Mesendoderm (in vitro differentiated cells): ENCODE measurements around the gene CNRIP1.
"Not testable (repeated sequence)": the region's sequence is repeated elsewhere in the genome, so short reads cannot be mapped to it uniquely, and the experiment has no call there.

ENCODE experiments used
- DNase-seq: peaks from one replicate; pipeline ENCODE4 v3.0.0; 2013
- H2AK5ac ChIP-seq: 2 replicates; pipeline ENCODE4 v1.6.1; 2013; ENCODE audit warnings: low read length, inconsistent platforms
- H2BK120ac ChIP-seq: 2 replicates; pipeline ENCODE4 v1.6.1; 2013; ENCODE audit warnings: low read depth, mild to moderate bottlenecking, low read length, moderate library complexity, mixed read lengths
- H2BK15ac ChIP-seq: replicated peaks from 2 replicates; pipeline ENCODE4 v1.6.1; 2013; ENCODE audit warnings: low read depth, mild to moderate bottlenecking, moderate library complexity
- H2BK5ac ChIP-seq: 2 replicates; pipeline ENCODE4 v1.6.1; 2013; ENCODE audit warnings: low read length, inconsistent platforms
- H3K18ac ChIP-seq: 2 replicates; pipeline ENCODE4 v1.6.1; 2013; ENCODE audit warnings: mild to moderate bottlenecking, low read length, mixed read lengths
- H3K23ac ChIP-seq: one replicate; pipeline ENCODE4 v1.6.1; 2013; ENCODE audit warnings: low read length
- H3K27ac ChIP-seq: 2 replicates; pipeline ENCODE4 v1.5.1; 2013; ENCODE audit warnings: low read depth, mild to moderate bottlenecking, inconsistent platforms, low read length, moderate library complexity
- H3K27me3 ChIP-seq: 2 replicates; pipeline ENCODE4 v1.6.1; 2013; ENCODE audit warnings: low read length, control low read depth, mild to moderate bottlenecking, inconsistent platforms; ENCODE audit not compliant: insufficient read depth, poor library complexity
- H3K36me3 ChIP-seq: 2 replicates; pipeline ENCODE4 v1.6.1; 2013; ENCODE audit warnings: low read length, inconsistent platforms; ENCODE audit not compliant: control insufficient read depth, insufficient read depth
- H3K4ac ChIP-seq: one replicate; pipeline ENCODE4 v1.6.1; 2013; ENCODE audit warnings: low read depth, mild to moderate bottlenecking, low read length, moderate library complexity
- H3K4me1 ChIP-seq: 2 replicates; pipeline ENCODE4 v1.6.1; 2013; ENCODE audit warnings: low read depth, low read length, inconsistent platforms; ENCODE audit not compliant: control insufficient read depth
- H3K4me2 ChIP-seq: 2 replicates; pipeline ENCODE4 v1.6.1; 2013; ENCODE audit warnings: low read length
- H3K4me3 ChIP-seq: 2 replicates; pipeline ENCODE4 v1.5.1; 2013; ENCODE audit warnings: mild to moderate bottlenecking, low read length
- H3K56ac ChIP-seq: one replicate; pipeline ENCODE4 v1.6.1; 2013; ENCODE audit warnings: low read length
- H3K79me1 ChIP-seq: 2 replicates; pipeline ENCODE4 v1.6.1; 2013; ENCODE audit warnings: low read length, inconsistent platforms
- H3K79me2 ChIP-seq: 2 replicates; pipeline ENCODE4 v1.6.1; 2013; ENCODE audit warnings: mild to moderate bottlenecking, low read length; ENCODE audit not compliant: control insufficient read depth, insufficient read depth
- H3K9ac ChIP-seq: 2 replicates; pipeline ENCODE4 v1.6.1; 2013; ENCODE audit warnings: low read length, inconsistent platforms
- H4K5ac ChIP-seq: one replicate; pipeline ENCODE4 v1.6.1; 2013; ENCODE audit warnings: low read length
- H4K8ac ChIP-seq: one replicate; pipeline ENCODE4 v1.6.1; 2013; ENCODE audit warnings: low read depth, mild to moderate bottlenecking, control low read depth, low read length, moderate library complexity
- WGBS: extraction: QIAGEN DNeasy Blood & Tissue Kit; methylation state at CpG from one replicate; pipeline ENCODE4 v1.1.7; 2013; ENCODE audit warnings: low lambda C conversion rate, missing lambda C conversion rate; ENCODE audit not compliant: insufficient coverage; ENCODE audit errors: extremely low coverage; 5-methylcytosine and 5-hydroxymethylcytosine counted together

Gene CNRIP1

GRCh38 chr2:68318914-68319397 is 793 bp downstream of the CNRIP1 start:
- Histone ChIP-seq H3K79me2 (no peaks in the 10 kb centered on the region), H3K4me1 (no peaks in the 10 kb centered on the region), H3K4me2 (peak overlapping the region; percentile 97), H2BK15ac (no peak overlapping the region), H2BK120ac (no peak overlapping the region), H4K5ac (no peak overlapping the region), H3K9ac (peak overlapping the region; percentile 44), H2AK5ac (no peak overlapping the region), H3K18ac (no peak overlapping the region), H3K36me3 (no peaks in the 10 kb centered on the region), H3K79me1 (no peaks in the 10 kb centered on the region), H2BK5ac (no peak overlapping the region), H4K8ac (no peak overlapping the region), H3K4me3 (peak overlapping the region; percentile 11), H3K27me3 (peaks cover 11% of the 10 kb centered on the region), H3K27ac (no peak overlapping the region), H3K4ac (no peak overlapping the region), H3K56ac (peak overlapping the region; percentile 66), H3K23ac (no peak overlapping the region)
- no peak for DNase-seq
- no CpG with 5 or more reads among the region's 27 CpGs for WGBS

- no peak overlapping the region for H2BK120ac ChIP-seq
- H3K4me2 ChIP-seq: peak overlapping the region; percentile 97
- H3K79me2 ChIP-seq: no peaks in the 10 kb centered on the region
- no peak overlapping the region for H2BK15ac ChIP-seq
- H3K27ac ChIP-seq: no peak overlapping the region
- no peak overlapping the region for H3K4me3 ChIP-seq
- no peak overlapping the region for H3K23ac ChIP-seq
- H3K18ac ChIP-seq: no peak overlapping the region
- H3K56ac ChIP-seq: no peak overlapping the region
- no CpG with 5 or more reads among the region's 27 CpGs for WGBS
- no peak overlapping the region for H4K5ac ChIP-seq
- no peak for DNase-seq
- H3K9ac ChIP-seq: no peak overlapping the region
- no peaks in the 10 kb centered on the region for H3K79me1 ChIP-seq
- no peak overlapping the region for H2BK5ac ChIP-seq
- no peak overlapping the region for H3K4ac ChIP-seq
- no peaks in the 10 kb centered on the region for H3K4me1 ChIP-seq
- peaks cover 11% of the 10 kb centered on the region for H3K27me3 ChIP-seq
- no peak overlapping the region for H2AK5ac ChIP-seq
- no peaks in the 10 kb centered on the region for H3K36me3 ChIP-seq
- H4K8ac ChIP-seq: no peak overlapping the region
These were observed 1.5 kb downstream of the CNRIP1 start for GRCh38 chr2:68317971-68318913.

GRCh38 chr2:68316111-68316510 is 3.6 kb downstream of the CNRIP1 start:
- no peak overlapping the region for H3K56ac ChIP-seq
- H4K5ac ChIP-seq: no peak overlapping the region
- no peak overlapping the region for H3K4me2 ChIP-seq
- H3K79me1 ChIP-seq: no peaks in the 10 kb centered on the region
- H3K36me3 ChIP-seq: no peaks in the 10 kb centered on the region
- H3K4ac ChIP-seq: no peak overlapping the region
- no peak for DNase-seq
- no peak overlapping the region for H2AK5ac ChIP-seq
- H2BK15ac ChIP-seq: no peak overlapping the region
- H2BK120ac ChIP-seq: no peak overlapping the region
- no peaks in the 10 kb centered on the region for H3K4me1 ChIP-seq
- no peak overlapping the region for H3K27ac ChIP-seq
- no peak overlapping the region for H3K18ac ChIP-seq
- no peak overlapping the region for H3K4me3 ChIP-seq
- H3K9ac ChIP-seq: no peak overlapping the region
- H4K8ac ChIP-seq: no peak overlapping the region
- WGBS: no CpG with 5 or more reads among the region's 2 CpGs
- H3K27me3 ChIP-seq: peaks cover 11% of the 10 kb centered on the region
- H2BK5ac ChIP-seq: no peak overlapping the region
- no peak overlapping the region for H3K23ac ChIP-seq
- no peaks in the 10 kb centered on the region for H3K79me2 ChIP-seq

- no peaks in the 10 kb centered on the region for H3K4me1 ChIP-seq
- H4K5ac ChIP-seq: no peak overlapping the region
- no peaks in the 10 kb centered on the region for H3K36me3 ChIP-seq
- no peak overlapping the region for H3K56ac ChIP-seq
- H3K79me2 ChIP-seq: no peaks in the 10 kb centered on the region
- DNase-seq: no peak
- H2BK15ac ChIP-seq: no peak overlapping the region
- H3K4me3 ChIP-seq: no peak overlapping the region
- no peaks in the 10 kb centered on the region for H3K27me3 ChIP-seq
- H3K9ac ChIP-seq: no peak overlapping the region
- H3K4me2 ChIP-seq: no peak overlapping the region
- H3K27ac ChIP-seq: no peak overlapping the region
- H3K23ac ChIP-seq: no peak overlapping the region
- no peak overlapping the region for H3K4ac ChIP-seq
- H3K79me1 ChIP-seq: no peaks in the 10 kb centered on the region
- no peak overlapping the region for H2AK5ac ChIP-seq
- H3K18ac ChIP-seq: no peak overlapping the region
- no peak overlapping the region for H4K8ac ChIP-seq
- no peak overlapping the region for H2BK5ac ChIP-seq
- H2BK120ac ChIP-seq: no peak overlapping the region
These were observed 8.7 kb downstream of the CNRIP1 start for GRCh38 chr2:68311033-68311432.

- Histone ChIP-seq H3K4ac (no peak overlapping the region), H4K5ac (no peak overlapping the region), H4K8ac (no peak overlapping the region), H3K79me1 (no peaks in the 10 kb centered on the region), H3K56ac (no peak overlapping the region), H3K18ac (no peak overlapping the region), H3K36me3 (no peaks in the 10 kb centered on the region), H3K27me3 (no peaks in the 10 kb centered on the region), H3K23ac (no peak overlapping the region), H2BK15ac (no peak overlapping the region), H3K4me3 (no peak overlapping the region), H3K79me2 (no peaks in the 10 kb centered on the region), H3K9ac (no peak overlapping the region), H3K4me1 (no peaks in the 10 kb centered on the region), H3K27ac (no peak overlapping the region), H2BK5ac (no peak overlapping the region), H3K4me2 (no peak overlapping the region), H2AK5ac (no peak overlapping the region), H2BK120ac (no peak overlapping the region)
- DNase-seq: no peak
These were observed 10.3 kb downstream of the CNRIP1 start for GRCh38 chr2:68309426-68309825.

- no CpG with 5 or more reads among the region's 1 CpG for WGBS
- H3K36me3 ChIP-seq, H3K27me3 ChIP-seq, H2BK5ac ChIP-seq, H3K27ac ChIP-seq, H4K5ac ChIP-seq, H2BK120ac ChIP-seq, H3K4me2 ChIP-seq, H3K4me1 ChIP-seq, H3K9ac ChIP-seq, H3K23ac ChIP-seq, H3K4me3 ChIP-seq, H4K8ac ChIP-seq, H3K18ac ChIP-seq, H3K4ac ChIP-seq, DNase-seq, H2AK5ac ChIP-seq, H3K56ac ChIP-seq, H3K79me2 ChIP-seq, H2BK15ac ChIP-seq, H3K79me1 ChIP-seq: not testable (repeated sequence)
These were observed 15.9 kb downstream of the CNRIP1 start for GRCh38 chr2:68303902-68304272.
